Hepatic stellate cell (primary cell): ENCODE data around the gene ABCA1.
"Not testable (repeated sequence)": the region's sequence is repeated elsewhere in the genome, so short reads cannot be mapped to it uniquely, and the experiment has no call there.

Source experiments
- DNase-seq: peaks from one replicate; pipeline ENCODE4 v3.0.0; 2011; ENCODE audit warnings: low spot score

ABCA1 gene, protein sequence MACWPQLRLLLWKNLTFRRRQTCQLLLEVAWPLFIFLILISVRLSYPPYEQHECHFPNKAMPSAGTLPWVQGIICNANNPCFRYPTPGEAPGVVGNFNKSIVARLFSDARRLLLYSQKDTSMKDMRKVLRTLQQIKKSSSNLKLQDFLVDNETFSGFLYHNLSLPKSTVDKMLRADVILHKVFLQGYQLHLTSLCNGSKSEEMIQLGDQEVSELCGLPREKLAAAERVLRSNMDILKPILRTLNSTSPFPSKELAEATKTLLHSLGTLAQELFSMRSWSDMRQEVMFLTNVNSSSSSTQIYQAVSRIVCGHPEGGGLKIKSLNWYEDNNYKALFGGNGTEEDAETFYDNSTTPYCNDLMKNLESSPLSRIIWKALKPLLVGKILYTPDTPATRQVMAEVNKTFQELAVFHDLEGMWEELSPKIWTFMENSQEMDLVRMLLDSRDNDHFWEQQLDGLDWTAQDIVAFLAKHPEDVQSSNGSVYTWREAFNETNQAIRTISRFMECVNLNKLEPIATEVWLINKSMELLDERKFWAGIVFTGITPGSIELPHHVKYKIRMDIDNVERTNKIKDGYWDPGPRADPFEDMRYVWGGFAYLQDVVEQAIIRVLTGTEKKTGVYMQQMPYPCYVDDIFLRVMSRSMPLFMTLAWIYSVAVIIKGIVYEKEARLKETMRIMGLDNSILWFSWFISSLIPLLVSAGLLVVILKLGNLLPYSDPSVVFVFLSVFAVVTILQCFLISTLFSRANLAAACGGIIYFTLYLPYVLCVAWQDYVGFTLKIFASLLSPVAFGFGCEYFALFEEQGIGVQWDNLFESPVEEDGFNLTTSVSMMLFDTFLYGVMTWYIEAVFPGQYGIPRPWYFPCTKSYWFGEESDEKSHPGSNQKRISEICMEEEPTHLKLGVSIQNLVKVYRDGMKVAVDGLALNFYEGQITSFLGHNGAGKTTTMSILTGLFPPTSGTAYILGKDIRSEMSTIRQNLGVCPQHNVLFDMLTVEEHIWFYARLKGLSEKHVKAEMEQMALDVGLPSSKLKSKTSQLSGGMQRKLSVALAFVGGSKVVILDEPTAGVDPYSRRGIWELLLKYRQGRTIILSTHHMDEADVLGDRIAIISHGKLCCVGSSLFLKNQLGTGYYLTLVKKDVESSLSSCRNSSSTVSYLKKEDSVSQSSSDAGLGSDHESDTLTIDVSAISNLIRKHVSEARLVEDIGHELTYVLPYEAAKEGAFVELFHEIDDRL (N-terminal part only)

DNA sequence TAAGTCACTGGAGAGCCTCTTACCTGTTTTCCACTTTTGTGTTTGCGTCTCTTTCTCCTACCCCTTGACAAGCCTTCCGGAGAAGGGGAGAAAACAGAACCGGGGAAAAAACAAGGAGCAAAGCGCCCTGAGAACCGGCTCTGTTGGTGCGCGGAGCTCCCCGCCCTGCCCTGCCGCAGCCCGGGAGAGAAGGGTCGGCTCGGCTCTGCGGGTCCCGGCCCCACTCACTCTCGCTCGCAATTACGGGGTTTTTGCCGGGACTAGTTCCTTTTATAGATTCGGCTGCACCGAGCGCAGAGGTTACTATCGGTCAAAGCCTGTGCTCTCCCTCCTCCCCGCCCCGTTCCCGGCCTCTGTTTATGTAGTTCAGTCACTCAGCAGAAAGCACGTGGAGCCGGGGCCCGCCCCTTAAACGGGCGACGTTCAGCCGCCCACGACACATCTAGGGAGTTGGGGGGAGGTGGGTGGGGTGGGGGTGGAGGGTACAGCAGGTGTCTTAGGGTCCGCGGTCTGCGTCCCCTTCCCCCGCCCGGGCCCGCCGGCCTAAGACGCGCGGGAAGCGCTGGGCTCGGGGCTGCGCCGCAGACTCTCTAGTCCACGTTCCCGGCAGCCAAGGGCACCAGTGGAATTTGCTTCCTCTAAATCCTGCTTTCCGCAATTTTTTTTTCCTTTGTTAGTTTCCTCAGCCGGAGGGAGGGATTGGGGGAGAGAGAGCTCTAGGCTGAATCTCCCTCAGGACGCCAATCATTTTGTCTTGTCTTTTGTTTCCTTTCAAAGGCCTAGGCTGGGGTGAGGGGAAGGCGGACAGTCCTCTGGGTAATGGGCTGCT is at the start of gene ABCA1:
Gene ABCA1, minus strand, starts transcription at position 244 of the 829 bp plus-strand sequence. CDS start 24,476 bp downstream, outside the sequence.
- DNase-seq = peak; percentile 81

DNA sequence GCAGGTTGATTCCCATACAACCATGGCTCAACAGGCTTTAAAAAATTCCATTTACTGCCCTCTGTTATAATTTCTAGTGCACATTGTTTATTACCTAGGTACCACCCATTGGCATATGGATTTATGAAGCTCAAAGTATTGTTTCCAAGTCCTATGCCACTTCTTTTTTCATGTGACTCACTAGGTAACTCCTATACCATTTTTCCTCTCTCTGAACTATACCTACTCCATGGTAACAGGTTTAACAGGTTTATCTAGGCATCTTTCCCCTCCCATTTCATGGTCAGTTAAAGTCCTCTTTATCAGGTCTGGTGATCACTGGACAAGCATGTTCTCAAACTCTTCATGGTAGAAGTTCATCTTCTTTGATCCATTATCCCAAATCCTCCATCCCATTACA is 49.6 kb upstream of the ABCA1 start:
- no peak for DNase-seq

DNA sequence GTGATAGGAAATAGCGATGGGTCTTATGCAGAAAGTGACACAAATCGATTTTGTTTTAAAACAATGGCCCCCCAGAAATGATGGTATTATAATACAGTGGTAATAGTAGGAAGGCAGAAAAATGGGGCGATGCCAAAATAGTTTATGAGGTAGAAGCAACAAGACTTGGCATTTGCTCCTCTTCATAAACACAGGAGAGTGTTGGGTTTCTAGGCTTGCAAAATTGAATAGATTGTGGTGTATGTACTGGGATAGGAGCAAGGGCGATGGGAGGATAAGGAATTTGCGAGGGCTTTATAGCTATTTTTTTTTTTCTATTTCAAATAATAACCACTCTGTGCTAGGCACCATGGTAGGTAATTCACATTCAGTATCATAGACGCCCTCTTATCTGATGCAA is 49.2 kb upstream of the ABCA1 start:
- no peak for DNase-seq

DNA sequence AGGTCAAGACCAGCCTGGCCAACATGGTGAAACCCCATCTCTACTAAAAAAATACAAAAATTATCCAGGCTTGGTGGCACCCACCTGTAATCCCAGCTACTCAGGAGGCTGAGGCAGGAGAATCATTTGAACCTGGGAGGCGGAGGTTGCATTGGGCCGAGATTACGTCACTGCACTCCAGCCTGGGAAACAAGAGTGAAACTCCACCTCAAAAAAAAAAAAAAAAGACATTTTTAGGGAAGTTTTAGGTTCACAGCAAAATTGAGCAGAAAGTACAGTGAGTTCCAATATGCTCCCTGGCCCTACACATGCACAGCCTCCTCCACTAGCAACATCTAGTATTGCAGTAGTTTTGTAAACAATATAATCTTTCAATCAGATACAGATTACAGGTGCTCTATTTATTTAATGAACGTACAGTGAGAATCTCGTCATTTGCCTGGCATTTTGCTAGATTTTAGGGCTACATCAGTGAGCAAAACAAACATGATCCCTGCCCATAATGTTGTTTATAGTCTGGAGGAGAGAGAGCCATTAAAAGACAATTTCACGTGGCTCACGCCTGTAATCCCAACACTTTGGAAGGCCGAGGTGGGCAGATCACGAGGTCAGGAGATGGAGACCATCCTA is 48.1 kb upstream of the ABCA1 start:
- not testable (repeated sequence) for DNase-seq

DNA sequence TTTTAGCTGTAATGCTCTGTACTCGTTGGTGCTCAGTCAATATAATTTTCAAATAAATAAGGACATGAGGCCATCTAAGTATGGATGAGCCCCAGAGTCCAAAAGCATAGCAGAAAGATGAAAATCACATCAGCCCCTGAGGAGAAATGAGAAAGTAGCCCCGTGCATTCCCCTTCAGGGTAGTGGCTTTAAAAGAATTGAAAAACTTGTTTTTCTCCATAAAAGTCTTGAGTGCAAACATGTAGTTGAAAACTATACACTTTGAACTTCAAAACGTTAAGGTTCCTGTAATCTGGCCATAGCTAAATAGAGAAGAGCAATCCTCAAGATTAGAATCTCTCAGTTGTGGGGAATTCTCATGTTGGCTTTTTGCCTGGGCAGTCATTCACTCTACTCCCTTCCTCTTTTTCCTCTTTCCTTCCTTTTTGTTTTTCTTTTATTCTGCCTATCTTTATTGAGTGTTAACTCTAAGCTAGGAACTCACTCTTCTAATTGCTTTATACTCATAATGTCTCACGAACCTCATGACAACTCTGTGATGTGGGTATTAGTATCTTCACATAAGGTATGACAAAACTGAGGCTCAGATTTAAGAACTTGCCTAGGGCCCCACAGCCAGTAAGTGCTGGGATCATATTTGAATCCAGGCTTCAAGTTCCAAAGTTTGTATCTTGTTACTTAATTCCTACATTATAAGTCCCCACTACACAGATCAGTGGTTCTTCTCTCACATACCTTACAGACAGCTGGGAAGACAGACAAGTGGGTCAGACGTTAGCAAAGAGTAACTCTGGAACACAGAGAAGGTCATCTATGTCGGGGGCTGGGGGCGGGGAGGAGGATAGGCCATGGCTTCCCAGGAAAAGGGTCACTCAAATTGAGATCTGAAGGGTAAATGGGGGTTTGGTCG is 46.4 kb upstream of the ABCA1 start:
- DNase-seq = no peak

- no peak for DNase-seq
Measured at GRCh38 chr9:104972242-104972866, 44.4 kb upstream of the ABCA1 start.

DNA sequence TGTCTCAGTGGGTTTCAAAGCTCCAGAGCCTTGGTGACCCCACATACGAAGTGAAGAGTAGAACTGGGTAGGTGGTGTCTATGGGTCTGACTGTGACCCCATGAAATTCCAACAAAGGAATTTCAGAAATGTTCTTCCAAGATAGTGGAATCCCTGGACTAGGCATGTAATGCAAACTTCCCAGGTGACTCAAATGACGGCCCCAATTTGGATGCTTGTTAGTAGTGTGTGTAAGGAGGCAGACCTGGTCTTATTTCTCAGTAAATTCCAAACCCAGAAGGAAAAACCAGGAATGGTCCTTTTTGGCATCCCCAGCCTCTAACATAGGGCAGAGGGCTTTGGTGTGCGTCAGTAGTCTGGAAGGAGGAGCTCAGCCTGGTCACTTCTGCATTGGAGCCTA is 43.6 kb upstream of the ABCA1 start:
- DNase-seq = no peak

- peak; percentile 35 for DNase-seq
Measured at GRCh38 chr9:104970271-104970987, 42.5 kb upstream of the ABCA1 start.

GRCh38 chr9:104969116-104969515 is 41.2 kb upstream of the ABCA1 start:
- no peak for DNase-seq

DNA sequence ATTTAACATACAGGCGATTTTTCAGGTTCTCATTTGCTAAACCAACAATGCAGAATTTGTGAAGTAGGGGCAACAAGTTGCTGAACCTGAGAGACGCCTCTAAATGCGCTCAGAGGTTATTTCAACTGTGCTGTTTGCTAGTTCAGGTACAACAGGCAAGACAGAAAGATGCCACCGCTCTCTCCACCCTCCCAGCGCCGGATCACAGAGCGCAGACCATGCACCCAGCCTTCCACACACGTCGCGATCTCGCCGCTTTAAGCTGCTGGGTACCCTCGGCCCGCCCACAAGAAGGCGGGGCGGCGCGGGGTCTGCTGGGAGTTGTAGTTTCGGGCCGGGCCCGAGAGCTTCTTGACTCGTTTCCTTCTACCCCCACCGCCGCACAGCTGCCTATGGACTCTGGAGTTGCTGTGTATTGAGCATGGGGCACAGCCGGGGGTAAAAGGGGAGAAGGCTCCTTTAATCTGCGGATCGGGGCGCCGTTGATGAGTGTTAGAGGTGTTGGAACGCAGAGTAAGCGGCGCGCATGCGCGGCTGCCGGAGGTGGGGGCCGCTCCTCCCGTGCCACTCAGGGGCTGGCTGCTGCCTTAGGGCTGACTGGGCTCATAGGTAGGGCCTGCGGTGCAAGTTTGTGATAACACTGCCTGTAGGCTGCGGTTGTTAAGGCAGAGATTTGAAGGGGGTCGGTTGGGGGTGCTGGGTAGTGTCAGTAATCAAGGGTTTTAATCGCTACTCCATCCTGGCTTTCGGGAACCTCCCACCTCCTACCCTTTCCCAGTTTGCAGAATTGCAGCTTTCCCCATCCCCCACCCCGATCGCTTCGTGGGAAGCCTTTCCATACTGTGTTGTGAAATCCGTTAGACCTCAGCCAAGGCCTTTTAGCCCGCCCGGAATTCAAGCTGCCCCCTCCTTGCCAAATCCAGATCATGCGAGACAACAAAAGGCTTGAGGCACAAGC is 40.3 kb upstream of the ABCA1 start:
- DNase-seq = peak; percentile 84

GRCh38 chr9:104963076-104963475 is 35.1 kb upstream of the ABCA1 start:
- no peak for DNase-seq

DNA sequence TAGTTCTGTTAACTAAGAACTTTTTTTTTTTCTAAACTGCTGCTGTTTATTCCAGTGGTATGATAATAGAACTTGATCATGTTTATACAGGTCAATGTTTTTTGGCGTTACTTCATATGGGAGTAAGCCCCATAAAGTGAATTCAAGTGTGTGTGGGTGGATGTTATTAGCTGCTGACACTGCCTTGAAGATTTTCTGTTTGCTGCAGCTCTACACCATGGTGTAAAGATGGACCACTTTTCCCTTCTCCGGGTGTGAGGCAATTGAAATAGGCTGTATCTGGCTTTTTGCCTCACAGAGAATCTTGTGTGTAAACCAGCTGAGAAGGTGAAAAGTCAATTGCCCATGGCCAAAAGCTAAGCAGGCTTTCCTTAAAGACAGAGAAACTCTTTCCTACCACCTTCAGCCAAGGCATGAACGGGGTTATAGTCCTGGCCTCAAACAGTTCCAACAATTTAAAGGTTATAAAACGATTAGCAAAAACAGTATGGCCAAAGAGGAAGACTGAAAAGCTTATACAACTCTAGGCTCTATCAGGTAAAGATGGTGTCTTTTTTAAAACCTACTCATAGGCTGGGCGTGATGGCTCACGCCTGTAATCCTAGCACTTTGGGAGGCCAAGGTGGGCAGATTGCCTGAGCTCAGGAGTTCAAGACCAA is 33.9 kb upstream of the ABCA1 start:
- no peak for DNase-seq

DNA sequence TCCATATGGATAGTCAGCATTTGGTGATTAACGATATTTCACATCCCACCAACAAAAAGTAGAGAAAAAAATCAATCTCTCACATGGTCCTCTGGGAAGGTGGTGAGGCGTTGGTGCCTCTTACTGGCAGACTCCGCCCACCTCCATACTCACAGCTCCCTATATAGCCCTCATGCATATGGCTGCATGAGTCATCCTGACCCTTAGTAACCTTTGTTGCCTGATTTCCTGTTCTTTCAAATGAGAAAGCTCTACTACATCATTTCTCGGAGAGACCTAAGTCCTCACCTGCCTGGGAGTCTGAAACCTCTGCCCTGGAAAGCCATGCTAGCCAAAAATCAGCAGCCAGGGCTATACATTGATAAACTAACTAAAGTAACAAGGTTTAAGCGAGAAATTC is 33.3 kb upstream of the ABCA1 start:
- peak; percentile 11 for DNase-seq

DNA sequence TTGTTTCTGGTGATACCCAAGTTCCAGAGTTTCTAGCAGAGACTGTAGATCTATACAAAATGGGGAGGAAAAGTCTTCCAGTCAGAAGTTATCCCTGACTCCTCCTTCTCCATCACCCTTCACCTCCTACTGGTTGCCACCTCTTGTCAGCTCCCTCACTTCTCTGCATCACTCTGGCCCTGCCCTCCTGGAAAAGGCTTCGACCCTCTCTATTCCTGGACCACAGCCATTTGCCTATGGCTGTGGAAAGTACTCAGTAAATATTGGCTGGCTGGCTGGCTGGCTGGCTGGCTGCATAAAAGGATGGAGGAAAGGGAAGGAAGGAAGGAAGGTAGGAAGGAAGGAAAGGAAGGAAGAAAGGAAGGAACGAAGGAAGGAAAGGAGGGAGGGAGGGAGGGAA is 32.7 kb upstream of the ABCA1 start:
- DNase-seq = no peak

DNA sequence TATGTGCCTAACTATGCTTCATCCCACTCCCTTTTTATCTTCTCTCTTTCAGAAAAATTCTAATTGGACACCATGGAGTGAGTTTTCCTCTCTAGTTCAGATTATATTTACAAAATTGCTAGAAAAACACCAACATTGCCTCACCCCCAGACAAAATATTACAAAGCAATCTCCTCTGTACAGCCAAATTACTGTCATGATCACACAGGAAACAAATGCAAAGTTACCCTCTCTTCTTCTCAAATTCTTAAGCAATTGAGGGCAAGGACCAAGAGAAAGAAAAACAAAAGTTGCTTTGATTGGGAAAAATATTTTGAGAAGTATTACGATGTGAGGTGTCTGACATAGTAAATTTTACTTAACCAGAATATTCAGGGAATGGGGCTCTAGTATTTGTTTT is 30.8 kb upstream of the ABCA1 start:
- no peak for DNase-seq

DNA sequence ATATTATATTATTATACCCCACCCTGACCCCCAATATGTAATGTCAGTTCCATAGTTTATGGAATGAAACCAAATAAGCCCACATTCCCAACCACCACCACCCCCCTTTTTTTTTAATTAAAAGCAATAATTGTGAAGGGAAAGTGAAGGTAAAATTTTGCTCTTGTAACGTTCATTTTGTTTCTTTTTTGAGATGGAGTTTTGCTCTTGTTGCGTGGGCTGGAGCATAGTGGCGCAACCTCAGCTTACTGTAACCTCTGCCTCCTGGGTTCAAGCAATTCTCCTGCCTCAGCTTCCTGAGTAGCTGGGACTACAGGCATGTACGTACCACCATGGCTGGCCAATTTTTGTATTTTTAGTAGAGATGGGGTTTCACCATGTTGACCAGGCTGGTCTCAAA is 30.1 kb upstream of the ABCA1 start:
- DNase-seq = not testable (repeated sequence)

DNA sequence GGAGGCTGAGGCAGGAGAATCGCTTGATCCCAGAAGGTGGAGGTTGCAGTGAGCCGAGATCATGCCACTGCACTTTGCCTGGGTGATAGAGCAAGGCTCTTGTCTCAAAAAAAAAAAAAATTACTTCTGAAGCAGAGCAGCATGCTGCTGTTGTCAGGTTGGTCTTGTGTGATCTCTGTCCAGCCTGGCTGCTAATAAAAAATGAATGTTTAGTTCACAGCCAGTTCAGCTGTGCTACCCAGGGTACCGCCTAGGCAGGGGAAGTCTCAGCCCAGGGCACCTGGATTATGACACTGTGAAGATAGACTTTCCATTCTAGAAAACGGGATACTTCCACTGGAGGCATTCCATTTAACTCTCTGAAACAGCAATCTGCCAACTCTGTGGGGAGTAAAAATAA is 23.5 kb upstream of the ABCA1 start:
- no peak for DNase-seq
